Measurements from ENCODE around the gene ALPI. TPM values are rescaled to one million over a fixed set of nuclear protein-coding genes. Genes with fewer than 3 reads are reported as not detected.
"Not testable (repeated sequence)": the region's sequence is repeated elsewhere in the genome, so short reads cannot be mapped to it uniquely, and the experiment has no call there.

Gene ALPI
- total and polyA plus RNA-seq, 5 experiments from 2014 or later: not detected

- Mint-ChIP-seq H3K36me3 (no peaks in the 10 kb centered on the region), H3K4me1 (peaks cover 3 to 11% (median 4%) of the 10 kb centered on the region in 4 donors), H3K9me3 (no peaks in the 10 kb centered on the region), H3K27ac (peak overlapping the region in 1 of 10 donors; percentile 33), H3K27me3 (peaks cover 0 to 4% (median 0%) of the 10 kb centered on the region in 5 donors), H3K4me3 (peak overlapping the region in 1 of 10 donors; percentile 41)
- DNase-seq (peak in 4 of 10 donors; percentile 14 to 23 (median 19)), ATAC-seq (no peak)
- POLR2A ChIA-PET: no interaction called here
These were observed 16.2 kb upstream of the ALPI start for GRCh38 chr2:232439758-232440135.

DNA sequence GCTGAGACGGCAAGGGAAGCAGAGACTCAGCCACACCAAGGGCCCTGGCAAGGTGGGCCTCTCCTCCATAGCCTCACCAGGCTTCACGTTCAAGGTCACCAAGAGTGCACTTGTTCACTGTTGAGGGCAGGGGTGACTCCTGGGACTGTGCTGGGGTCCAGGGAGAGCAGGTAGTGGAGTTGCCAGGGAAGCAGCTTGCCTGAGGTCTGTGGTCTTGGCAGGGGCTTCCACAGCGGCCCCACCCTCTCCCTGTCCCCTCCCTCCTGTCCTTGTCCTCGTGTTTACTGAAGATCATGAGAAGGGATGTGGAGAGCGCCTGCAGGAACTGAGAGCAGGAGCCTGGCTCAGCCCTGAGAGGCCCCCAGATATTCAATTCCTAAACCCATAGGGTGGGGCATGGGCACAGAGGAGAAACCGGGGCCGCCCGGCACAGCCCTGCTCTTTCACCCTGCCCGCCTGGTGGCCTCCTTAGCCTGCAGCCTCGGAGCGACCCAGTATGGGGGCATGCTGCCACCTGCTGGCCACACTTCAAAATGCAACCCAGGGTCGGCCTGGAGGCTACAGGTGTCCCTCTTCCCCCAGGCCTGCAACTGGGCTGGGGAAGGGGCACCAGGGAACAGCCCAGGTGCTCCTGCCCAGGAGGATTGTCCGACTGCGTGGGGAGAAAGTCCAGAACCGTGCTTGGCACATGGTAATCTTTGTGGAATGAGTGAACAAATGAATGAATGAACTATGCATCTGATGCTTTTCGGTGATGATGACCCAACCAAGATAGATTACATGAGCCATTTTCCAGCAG lies 15.5 kb upstream of the ALPI start:
- Mint-ChIP-seq H3K4me3 (peak overlapping the region in 5 of 10 donors; percentile 23 to 61 (median 50)), H3K4me1 (peaks cover 3 to 11% (median 4%) of the 10 kb centered on the region in 4 donors)
- ATAC-seq (peak; percentile 92 to 95), DNase-seq (peak; percentile 70 to 93 (median 86))
- POLR2A ChIA-PET, H3K9me3 Mint-ChIP-seq, H3K27me3 Mint-ChIP-seq, H3K36me3 Mint-ChIP-seq, H3K27ac Mint-ChIP-seq: not testable (repeated sequence)

- DNase-seq: peak in 1 of 10 donors; percentile 48
- Mint-ChIP-seq H3K4me1 (peaks cover 3 to 11% (median 4%) of the 10 kb centered on the region in 4 donors), H3K9me3 (no peaks in the 10 kb centered on the region), H3K4me3 (no peak overlapping the region), H3K27ac (no peak overlapping the region), H3K27me3 (peaks cover 0 to 4% (median 0%) of the 10 kb centered on the region in 5 donors), H3K36me3 (no peaks in the 10 kb centered on the region)
- POLR2A ChIA-PET: no interaction called here
- ATAC-seq: no peak
These were observed 14.8 kb upstream of the ALPI start for GRCh38 chr2:232441147-232441651.

DNA sequence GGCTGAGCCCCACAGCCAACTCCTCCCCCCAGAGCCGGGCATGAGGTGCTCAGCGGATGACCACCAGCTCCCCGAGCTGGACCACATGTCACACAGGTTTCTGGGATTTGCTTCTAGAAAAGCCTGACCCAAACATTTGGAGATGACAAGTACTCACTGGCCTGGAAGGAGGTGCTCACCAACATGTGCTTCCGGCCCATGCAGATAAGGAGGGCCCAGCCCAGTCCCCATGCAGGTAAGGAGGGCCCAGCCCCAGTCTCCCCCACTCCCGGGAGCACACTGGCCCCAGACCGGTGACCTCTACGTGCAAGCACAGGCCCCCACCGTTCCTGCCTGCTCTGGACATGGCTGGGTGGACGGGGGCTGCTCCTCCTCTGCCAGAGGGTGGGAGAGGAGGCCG lies 14.0 kb upstream of the ALPI start:
- H3K27me3 Mint-ChIP-seq, POLR2A ChIA-PET, H3K27ac Mint-ChIP-seq, H3K9me3 Mint-ChIP-seq, H3K4me3 Mint-ChIP-seq, H3K36me3 Mint-ChIP-seq, ATAC-seq: not testable (repeated sequence)
- H3K4me1 Mint-ChIP-seq: peaks cover 3 to 11% (median 4%) of the 10 kb centered on the region in 4 donors
- peak in 1 of 10 donors; percentile 44 for DNase-seq

- peaks cover 3 to 11% (median 6%) of the 10 kb centered on the region in 4 donors for H3K4me1 Mint-ChIP-seq
- ATAC-seq, H3K36me3 Mint-ChIP-seq, H3K27ac Mint-ChIP-seq, H3K9me3 Mint-ChIP-seq, POLR2A ChIA-PET, H3K4me3 Mint-ChIP-seq, DNase-seq, H3K27me3 Mint-ChIP-seq: not testable (repeated sequence)
These were observed 13.5 kb upstream of the ALPI start for GRCh38 chr2:232442431-232442830.

DNA sequence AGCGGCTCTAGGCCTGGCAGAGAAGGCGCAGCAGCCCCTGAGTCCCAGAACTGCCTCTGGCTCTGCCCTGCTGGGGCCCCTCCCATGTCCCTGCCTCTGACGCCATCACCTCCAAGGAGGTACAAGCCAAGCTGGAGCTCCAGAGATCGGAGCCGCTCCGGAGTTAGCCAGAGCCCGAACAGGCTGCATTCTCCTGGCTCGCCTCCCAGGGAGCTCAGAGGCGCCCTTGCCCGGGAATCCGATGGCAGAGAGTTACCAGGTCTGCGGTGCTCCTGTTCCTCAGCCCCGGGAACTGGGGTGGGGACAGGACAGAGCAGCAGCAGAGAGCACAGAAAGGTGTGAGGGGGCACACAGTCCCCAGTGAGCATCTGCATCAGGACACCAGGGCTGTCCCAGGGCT lies 12.9 kb upstream of the ALPI start:
- H3K9me3 Mint-ChIP-seq, H3K27me3 Mint-ChIP-seq, H3K4me3 Mint-ChIP-seq, POLR2A ChIA-PET, DNase-seq, ATAC-seq, H3K27ac Mint-ChIP-seq, H3K36me3 Mint-ChIP-seq: not testable (repeated sequence)
- peaks cover 3 to 11% (median 6%) of the 10 kb centered on the region in 4 donors for H3K4me1 Mint-ChIP-seq

- H3K9me3 Mint-ChIP-seq, DNase-seq, H3K27ac Mint-ChIP-seq, H3K27me3 Mint-ChIP-seq, H3K36me3 Mint-ChIP-seq, POLR2A ChIA-PET, ATAC-seq, H3K4me3 Mint-ChIP-seq: not testable (repeated sequence)
- peaks cover 3 to 11% (median 6%) of the 10 kb centered on the region in 4 donors for H3K4me1 Mint-ChIP-seq
These were observed 12.1 kb upstream of the ALPI start for GRCh38 chr2:232443669-232444408.

- peak in 7 of 10 donors; percentile 30 to 47 (median 38) for DNase-seq
- peak overlapping the region in 1 of 10 donors; percentile 29 for H3K27ac Mint-ChIP-seq
- peaks cover 0 to 2% (median 0%) of the 10 kb centered on the region in 5 donors for H3K27me3 Mint-ChIP-seq
- POLR2A ChIA-PET: interaction anchor here (0.6 kb wide), 1 partner anchor 563 kb away, joined by 3 read pairs; no protein-coding TSS in a partner anchor
- H3K4me1 Mint-ChIP-seq: peaks cover 3 to 11% (median 6%) of the 10 kb centered on the region in 4 donors
- ATAC-seq: peak; percentile 33 to 34
- H3K36me3 Mint-ChIP-seq: no peaks in the 10 kb centered on the region
- no peak overlapping the region for H3K4me3 Mint-ChIP-seq
- no peaks in the 10 kb centered on the region for H3K9me3 Mint-ChIP-seq
These were observed 11.4 kb upstream of the ALPI start for GRCh38 chr2:232444409-232445148.

GRCh38 chr2:232445149-232445885 lies 10.6 kb upstream of the ALPI start:
- H3K36me3 Mint-ChIP-seq, H3K27me3 Mint-ChIP-seq, H3K4me3 Mint-ChIP-seq, H3K27ac Mint-ChIP-seq, DNase-seq, ATAC-seq, H3K9me3 Mint-ChIP-seq, H3K4me1 Mint-ChIP-seq: not testable (repeated sequence)
- POLR2A ChIA-PET: interaction anchor here (0.6 kb wide), 1 partner anchor 563 kb away, joined by 3 read pairs; no protein-coding TSS in a partner anchor

GRCh38 chr2:232446266-232446777 lies 9.6 kb upstream of the ALPI start:
- ATAC-seq (peak; percentile 46 to 58), DNase-seq (peak in 1 of 10 donors; percentile 4)
- H3K36me3 Mint-ChIP-seq, POLR2A ChIA-PET, H3K9me3 Mint-ChIP-seq, H3K27ac Mint-ChIP-seq, H3K4me1 Mint-ChIP-seq, H3K27me3 Mint-ChIP-seq, H3K4me3 Mint-ChIP-seq: not testable (repeated sequence)

- no peaks in the 10 kb centered on the region for H3K27me3 Mint-ChIP-seq
- H3K9me3 Mint-ChIP-seq: no peaks in the 10 kb centered on the region
- peak overlapping the region in 1 of 10 donors; percentile 51 for H3K27ac Mint-ChIP-seq
- H3K36me3 Mint-ChIP-seq: no peaks in the 10 kb centered on the region
- DNase-seq (no peak), ATAC-seq (no peak)
- no peak overlapping the region for H3K4me3 Mint-ChIP-seq
- H3K4me1 Mint-ChIP-seq: peaks cover 0 to 2% (median 0%) of the 10 kb centered on the region in 4 donors
- POLR2A ChIA-PET: no interaction called here
These were observed 8.8 kb upstream of the ALPI start for GRCh38 chr2:232447091-232447620.

All from naive thymus-derived CD8-positive, alpha-beta T cell (primary cell).